Effector CD8-positive, alpha-beta T cell (primary cell): ENCODE measurements around the gene GPHA2.
A peak's percentile ranks its signal among the peaks of the same experiment; 100 is the strongest.

Experiments used
- DNase-seq: peaks from one replicate; lab custom pipeline; 2025; lab: John Stamatoyannopoulos, UW

GPHA2 gene

GRCh38 chr11:64930340-64930739 is 5.4 kb downstream of the GPHA2 start:
- DNase-seq: no peak

GRCh38 chr11:64929625-64930024 is 6.1 kb downstream of the GPHA2 start:
- DNase-seq: no peak

DNA sequence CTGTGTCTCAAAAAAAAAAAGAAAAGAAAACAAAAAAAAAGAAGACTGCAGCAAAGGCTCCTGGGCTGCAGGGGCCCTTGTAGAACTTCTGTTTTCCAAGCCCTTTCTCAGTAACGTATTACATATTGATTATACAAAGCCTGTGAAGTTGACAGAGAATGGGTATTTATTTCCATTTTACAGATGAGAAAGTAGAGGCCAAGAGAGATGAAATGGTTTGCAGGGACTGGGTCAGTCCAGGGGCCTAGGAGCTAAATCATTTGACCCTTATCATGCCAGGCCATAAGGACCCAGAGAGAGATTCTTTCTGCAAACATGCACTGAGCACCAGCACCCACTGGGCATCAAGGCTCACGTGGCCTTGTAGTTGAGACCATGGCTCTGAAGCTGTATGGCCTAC is 6.7 kb downstream of the GPHA2 start:
- DNase-seq: no peak

GRCh38 chr11:64926689-64927088 is 9.0 kb downstream of the GPHA2 start:
- DNase-seq: no peak

DNA sequence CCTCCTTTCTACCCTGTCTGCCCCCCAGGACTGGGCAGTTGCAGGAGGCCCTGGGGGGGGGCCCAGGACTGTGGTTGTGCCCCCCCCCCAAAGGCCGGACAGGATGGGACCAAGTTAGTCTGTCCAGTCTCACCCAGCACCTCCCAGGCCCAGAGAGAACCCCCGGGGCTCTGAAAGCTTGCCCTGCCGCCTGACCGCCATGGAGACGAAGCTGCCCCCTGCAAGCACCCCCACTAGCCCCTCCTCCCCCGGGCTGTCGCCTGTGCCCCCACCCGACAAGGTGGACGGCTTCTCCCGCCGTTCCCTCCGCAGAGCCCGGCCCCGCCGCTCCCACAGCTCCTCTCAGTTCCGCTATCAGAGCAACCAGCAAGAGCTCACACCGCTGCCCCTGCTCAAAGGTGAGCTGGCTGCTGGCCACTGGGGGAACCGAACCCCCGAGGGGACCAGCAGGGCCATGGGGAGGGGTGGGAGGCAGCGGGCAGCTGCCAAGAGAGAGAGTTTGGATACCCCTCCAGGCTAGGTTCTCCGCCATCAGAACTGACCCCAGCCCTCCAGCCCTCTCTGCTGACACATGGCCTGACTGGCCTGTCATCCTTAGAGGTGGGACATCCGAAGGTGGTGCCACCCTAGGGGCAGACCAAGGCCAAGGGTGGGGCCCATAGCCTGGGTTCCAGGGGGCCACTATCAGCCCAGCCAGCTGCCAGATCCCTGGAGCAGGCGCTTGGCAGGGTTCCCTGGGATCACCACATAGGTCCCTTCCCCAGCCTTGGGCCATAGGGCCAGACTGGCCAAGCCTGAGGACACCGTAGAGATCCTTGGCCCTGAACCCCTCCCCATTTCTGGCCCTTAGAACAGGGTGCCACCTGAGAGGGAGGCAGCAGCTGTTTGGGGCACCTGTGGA is 9.9 kb downstream of the GPHA2 start:
- DNase-seq: no peak

- DNase-seq: no peak
These were observed 10.8 kb downstream of the GPHA2 start for GRCh38 chr11:64924910-64925284.

- peak; percentile 85 for DNase-seq
These were observed 11.5 kb downstream of the GPHA2 start, which contains the start of gene PPP2R5B for GRCh38 chr11:64923944-64924909. PPP2R5B (plus strand) TSS chr11:64924689; CDS start chr11:64925735, 1,046 bp downstream.

DNA sequence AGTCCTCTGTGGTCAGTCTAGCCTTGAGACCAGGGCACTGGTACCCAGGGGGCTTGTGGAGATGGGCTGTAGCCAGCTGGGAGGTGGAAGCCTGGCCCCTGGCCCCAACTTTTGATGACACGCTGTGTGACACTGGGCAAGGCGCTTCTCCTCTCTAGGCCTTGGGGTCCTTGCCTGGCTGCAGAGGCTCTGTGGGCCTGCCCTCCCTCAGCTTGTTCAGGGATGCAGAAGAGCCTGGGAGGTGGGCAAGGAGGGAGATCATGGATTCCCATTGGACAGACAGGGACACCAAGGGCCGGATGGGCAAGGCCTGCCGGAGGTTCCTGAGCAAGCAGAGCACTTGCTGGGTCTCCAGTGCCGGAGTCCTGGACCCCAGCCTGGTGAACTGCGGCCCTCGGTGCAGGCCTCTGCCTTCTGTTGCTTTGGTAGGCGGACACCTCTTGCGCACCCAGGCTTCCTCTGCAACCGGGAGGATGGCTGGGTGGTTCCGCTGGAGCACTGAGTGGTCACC is 12.5 kb downstream of the GPHA2 start:
- no peak for DNase-seq

GRCh38 chr11:64921384-64921783 is 14.3 kb downstream of the GPHA2 start:
- DNase-seq: no peak

GRCh38 chr11:64920124-64920523 is 15.6 kb downstream of the GPHA2 start:
- DNase-seq: no peak

GRCh38 chr11:64919627-64920026 is 16.1 kb downstream of the GPHA2 start:
- no peak for DNase-seq

DNA sequence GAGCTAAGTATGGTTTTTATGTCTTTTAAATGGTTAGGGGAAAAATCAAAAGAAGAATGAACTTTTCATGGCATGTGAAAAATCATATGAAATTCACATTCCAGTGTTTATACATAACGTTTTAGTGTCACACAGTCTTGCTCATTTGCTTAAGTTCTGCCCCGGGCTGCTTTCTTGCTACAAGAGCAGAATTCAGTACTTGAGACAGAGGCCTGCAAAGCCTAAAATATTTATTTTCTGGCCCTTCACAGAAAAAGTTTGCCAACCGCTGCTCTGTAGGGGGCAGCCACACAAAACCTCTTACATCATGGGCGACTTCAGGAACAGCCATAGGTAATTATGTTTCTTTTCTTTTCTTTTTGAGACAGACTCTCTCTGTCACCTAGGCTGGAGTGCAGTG is 17.7 kb downstream of the GPHA2 start:
- no peak for DNase-seq

DNA sequence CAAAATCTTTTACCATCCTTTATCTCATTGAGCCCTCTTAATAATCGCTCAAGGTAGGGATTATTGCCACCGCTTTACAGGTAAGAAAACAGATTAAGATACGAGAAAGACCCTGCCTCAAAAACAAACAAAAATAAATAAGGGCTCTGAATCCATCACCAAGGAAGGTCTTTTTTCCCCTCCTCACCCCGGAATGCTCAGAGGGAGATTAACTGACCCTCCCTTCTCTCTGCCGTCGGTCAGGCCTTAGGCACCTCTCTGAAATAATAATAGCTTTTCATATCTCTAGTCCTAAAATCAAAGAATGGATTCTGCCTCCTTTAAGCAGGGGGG is 18.1 kb downstream of the GPHA2 start:
- no peak for DNase-seq

- DNase-seq: peak; percentile 98
These were observed 18.7 kb downstream of the GPHA2 start, which contains the start of gene ATG2A for GRCh38 chr11:64916775-64917662. ATG2A (minus strand) TSS chr11:64917209; CDS start chr11:64917135, 74 bp downstream.

DNA sequence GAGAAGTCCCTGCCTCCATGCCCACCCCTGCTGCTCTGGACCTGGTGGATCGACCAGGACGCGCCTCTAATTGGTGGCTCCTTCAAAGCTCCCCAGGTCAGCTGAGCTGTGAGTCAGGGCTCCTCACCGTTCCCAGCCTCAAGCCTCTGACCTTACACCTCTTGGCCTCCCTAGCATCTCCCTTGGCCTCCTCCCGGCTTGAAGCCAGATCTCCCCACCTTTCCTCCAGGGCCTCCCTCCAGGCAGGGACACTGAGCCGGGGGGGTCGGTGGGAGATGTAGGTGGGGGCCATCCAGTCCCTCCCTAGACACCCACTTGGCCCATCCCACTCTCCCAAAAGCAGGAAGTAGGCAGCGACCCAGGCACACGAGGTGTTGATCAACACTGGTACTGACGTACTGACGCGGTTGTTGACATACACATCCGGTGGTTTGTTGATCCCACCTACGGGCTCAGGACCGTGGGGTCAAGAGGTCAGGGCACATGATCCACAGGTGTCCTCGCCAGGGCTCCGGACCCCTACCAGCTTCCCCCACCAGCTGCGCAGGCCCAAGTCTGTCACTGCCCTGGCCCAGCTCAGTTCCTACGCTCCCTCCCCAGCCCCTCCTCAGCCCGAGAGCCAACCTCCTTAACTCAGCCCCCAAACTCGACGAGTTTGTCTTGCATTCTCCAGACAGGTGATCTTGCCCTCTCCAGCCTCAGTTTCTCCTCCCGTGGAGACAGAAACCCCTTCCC is 19.5 kb downstream of the GPHA2 start:
- DNase-seq: peak; percentile 17

- DNase-seq: no peak
These were observed 20.3 kb downstream of the GPHA2 start for GRCh38 chr11:64915376-64915887.

DNA sequence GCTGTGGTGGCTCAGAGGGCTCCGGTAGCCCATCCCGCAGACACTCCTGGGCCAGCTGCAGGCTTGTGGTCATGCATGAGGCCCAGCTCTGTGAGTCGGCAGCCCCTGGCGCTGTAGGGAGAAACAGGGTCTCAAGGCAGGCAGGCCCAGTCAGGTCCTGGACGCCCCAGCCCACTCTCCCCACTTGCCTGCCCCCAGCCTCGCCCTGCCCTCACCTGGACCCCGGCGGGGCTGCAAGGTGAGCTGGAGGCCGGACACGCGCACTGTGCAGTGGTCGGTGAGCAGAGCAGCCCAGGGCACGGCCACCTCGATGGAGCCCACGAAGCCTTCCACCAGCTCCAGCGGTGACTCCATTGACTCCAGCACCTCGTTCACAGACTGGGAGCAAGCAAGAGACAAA is 21.6 kb downstream of the GPHA2 start:
- DNase-seq: no peak

- no peak for DNase-seq
These were observed 22.4 kb downstream of the GPHA2 start for GRCh38 chr11:64913171-64913727.

DNA sequence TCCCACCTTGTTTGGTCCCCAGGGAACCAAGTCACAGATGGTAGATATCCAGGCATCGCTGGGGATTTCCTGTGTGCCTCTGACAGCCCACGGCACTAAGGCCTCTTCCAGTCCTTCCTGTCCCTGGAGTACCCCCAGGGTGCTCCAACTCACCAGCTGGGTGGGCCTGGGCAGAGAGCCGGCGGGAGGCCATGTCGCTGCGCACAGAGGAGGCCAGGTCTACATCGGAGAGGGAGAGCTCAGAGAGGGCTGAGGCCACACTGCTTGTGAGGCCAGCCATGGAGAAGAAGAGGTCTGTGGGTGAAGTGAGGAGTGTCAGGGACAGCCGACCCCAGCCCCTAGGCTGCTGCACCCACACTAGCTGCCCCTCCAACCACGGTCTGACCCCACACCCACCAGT is 24.0 kb downstream of the GPHA2 start:
- DNase-seq: no peak

DNA sequence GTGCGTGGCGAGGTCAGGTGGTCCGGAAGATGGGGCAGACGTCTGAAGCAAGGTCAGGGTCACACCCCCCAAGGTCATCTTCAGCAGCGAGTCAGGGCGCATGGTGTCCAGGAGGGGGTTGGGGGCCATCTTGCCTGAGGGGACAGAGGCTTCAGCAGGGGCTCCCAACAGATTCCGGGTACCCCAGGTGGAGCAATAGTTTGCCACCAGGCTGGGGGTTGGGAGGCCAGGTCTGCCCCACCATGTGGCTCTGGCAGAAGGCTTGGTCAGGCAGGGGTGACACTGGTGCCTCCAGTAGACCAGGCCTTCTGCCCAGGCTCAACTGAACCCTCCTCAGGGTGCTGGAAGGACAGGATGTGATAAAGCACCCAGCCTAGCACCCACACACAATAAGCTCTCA is 24.6 kb downstream of the GPHA2 start:
- DNase-seq: no peak
